Measurements from ENCODE around the gene SCARF2.

- TF ChIP-seq SP1 (IDR thresholded peaks at IDR 0.05) (no peak), CTCF (IDR thresholded peaks at IDR 0.05; ENCODE audit: low read depth, low read length, missing input control) (no peak), GABPA (IDR thresholded peaks at IDR 0.05 in 1 of 2, conservative IDR thresholded peaks at IDR 0.05 in 1 of 2) (no peak), MAX (IDR thresholded peaks at IDR 0.05) (no peak), NR2F2 (IDR thresholded peaks at IDR 0.05) (no peak), JUND (IDR thresholded peaks at IDR 0.05) (no peak), YY1 (IDR thresholded peaks at IDR 0.05) (no peak), FOXA1 (IDR thresholded peaks at IDR 0.05) (no peak), TAF1 (conservative IDR thresholded peaks at IDR 0.05) (no peak), REST (IDR thresholded peaks at IDR 0.05) (no peak), ATF3 (IDR thresholded peaks at IDR 0.05) (no peak), ZBTB33 (IDR thresholded peaks at IDR 0.05) (no peak), RAD21 (IDR thresholded peaks at IDR 0.05) (no peak), HNF4G (IDR thresholded peaks at IDR 0.05) (no peak)
Observed at GRCh38 chr22:20436768-20437612, 635 bp downstream of the SCARF2 start.
